Activated CD8-positive, alpha-beta memory T cell treated with anti-CD3 and anti-CD28 coated beads, Interleukin-2, amount 50 U/mL, for 24 hours (primary cell): ENCODE data around the gene NRBP1.

ENCODE experiments used
- DNase-seq: peaks from one replicate; pipeline ENCODE4 v3.0.0-alpha.2; 2020; ENCODE audit errors: extremely low read depth

NRBP1 gene

DNA sequence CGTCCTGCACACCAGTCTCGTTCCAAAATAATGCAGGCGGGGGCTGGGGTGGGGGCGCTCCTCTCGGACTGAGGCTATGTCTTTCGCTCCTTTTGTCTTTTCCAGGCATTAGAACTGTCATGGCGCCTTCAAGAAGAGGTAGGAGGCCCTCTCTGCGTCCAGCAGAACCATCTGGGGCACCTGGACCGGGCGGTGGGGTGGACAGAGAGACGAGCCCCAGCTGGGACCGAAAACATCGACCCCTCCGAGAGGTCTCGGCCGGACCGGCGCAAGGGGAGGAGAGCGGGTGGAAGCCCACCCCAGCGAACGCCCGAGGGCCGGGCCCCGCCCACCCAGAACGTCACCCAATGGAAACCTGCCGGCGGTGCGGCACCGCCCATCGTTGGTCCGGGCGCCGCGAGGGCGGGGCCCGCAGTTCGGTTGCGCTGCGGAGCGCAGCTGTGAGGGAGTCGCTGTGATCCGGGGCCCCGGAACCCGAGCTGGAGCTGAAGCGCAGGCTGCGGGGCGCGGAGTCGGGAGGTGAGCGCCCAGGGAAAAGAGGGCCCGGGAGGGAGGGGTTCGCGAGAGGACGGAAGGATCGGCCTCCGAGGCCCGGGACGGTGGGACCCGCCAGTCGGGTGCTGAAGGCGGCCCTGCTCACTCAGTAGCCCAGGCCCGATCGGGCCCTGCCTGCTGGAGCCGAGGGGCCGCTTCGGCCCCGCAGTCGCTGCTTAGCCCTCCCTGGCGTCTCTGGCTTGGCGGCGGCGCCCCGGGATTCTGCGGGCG lies at the start of gene NRBP1:
NRBP1 (plus strand) TSS at position 419 of the 765 bp plus-strand sequence. CDS start 4,643 bp downstream, outside the sequence.
- peak; percentile 78 for DNase-seq

DNA sequence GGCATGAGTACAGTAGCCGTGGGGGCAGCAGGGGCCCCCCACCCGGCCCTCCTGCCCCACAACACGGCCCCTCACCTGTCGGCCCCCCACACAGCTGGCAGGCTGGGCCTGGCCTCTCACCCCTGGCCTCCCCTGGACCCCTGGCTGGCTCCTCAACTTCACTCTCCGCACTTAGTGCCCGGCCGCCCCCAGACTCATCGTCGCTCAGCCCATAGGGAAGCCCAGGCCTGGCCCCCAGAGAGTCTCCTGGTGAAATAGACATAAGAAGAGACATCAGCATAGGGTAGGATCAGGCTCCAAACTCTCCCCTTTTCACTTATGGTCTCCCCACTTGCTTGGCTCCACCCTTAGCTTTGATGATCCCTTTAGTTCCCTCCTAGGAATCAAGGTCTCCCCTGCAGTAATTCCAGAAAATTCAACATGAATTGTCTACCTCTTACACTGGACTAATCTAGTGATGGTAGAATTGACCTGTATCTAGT lies 49.6 kb upstream of the NRBP1 start:
- DNase-seq: no peak

DNA sequence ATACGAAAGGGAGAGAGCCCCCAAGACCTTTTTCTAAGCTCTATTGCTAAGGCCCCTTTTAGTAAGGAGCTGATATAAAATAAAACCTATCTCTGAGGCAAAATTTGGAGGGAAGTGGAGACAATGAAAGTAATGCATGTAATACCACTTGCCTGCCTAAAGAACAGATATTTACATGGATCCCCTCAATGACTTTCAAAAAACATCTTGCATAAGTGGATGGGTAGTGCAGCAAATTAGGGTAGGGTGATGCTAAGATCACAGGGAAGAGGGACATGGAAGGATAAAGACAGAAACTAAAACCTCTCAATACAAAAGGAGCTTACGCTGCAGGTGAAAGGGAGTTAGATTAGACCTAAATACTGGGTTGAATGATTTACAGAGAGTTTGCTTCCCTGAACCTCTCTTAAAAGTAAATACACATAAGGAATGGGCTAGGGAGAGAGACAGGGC lies 49.0 kb upstream of the NRBP1 start:
- no peak for DNase-seq

DNA sequence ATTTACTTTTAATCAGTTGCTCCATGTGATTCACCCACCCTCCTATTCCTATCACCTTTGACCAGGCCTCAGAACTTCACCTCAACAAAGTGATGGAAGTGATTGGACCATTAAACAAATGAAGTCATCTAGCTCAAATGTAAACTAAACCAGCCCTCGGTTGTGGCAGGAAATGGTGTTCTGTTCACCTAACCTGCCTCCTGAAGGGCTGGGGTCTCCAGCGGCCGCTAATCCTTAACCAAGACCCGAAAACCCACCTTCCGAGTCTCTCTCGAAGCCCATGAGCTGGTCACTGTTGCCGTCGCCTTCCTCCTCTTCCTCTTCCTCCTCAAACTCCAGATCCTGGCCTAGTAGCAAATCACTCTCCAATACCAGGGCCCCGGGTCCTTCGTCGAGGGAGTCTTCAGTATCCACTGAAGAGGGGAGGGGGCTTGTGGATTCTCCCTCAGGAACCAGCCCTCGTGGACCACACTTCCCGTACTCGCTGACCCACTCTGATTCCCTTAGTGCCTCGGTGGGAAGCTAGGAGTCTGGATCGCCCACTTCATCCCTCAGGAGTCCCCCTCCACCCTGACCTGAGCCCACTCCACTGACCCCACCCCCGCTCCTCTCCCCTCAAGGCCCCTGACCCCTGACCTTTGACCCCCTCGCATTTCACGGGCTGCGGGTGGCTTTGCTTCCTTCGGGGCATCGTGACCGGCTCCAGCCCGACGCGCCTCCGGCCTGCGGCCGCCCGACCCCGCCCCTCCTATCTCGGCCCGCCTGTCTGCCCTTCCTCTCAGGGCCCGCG lies 48.4 kb upstream of the NRBP1 start:
- no peak for DNase-seq

DNA sequence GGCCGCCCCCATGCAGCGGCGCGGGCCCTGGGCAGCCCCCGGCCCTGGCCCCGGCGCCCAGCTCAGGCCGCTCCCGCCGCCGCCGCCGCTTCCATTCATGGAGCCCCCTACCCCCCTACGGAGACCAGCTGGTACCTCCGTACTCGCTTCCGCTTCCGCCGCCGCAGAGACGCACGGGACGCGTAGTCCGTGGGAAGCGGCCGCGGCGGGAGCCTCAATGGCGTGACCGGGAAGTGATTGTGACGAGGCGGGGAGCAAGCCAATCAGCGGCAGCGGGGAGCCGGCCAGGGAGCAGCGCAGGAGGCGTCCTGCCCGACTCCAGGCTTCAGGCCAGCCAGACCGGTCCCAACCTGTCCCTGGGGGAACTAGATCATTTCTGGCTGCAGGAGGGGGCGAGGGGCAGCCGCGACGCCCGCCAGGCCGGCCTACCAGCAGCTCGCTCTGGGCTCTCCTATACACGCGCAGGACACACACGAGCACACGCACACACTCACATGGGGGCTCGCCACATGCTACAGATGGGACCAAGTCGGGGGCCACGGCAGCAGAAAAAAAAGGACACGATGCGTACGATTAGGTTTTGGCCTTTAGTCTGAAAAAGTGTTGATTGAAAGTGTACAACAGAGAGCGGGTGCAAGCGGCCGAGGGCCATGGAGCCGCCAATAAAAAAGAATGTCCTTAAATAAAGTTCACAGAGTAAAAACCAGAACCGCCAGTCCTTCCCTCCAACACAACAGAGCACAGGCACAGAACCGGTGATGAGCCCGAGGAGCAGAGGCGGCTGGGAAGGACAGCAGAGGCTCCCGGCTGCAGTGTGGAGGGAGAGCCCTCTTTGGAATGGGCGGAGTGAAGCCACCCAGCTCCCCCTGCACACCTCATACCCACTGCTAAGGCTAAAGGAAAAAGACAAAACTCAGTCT lies 47.5 kb upstream of the NRBP1 start, which contains the start of gene ZNF513:
ZNF513 (minus strand) TSS at position 109 of the 920 bp plus-strand sequence. CDS start 208 bp downstream, outside the sequence.
- DNase-seq: peak; percentile 75

DNA sequence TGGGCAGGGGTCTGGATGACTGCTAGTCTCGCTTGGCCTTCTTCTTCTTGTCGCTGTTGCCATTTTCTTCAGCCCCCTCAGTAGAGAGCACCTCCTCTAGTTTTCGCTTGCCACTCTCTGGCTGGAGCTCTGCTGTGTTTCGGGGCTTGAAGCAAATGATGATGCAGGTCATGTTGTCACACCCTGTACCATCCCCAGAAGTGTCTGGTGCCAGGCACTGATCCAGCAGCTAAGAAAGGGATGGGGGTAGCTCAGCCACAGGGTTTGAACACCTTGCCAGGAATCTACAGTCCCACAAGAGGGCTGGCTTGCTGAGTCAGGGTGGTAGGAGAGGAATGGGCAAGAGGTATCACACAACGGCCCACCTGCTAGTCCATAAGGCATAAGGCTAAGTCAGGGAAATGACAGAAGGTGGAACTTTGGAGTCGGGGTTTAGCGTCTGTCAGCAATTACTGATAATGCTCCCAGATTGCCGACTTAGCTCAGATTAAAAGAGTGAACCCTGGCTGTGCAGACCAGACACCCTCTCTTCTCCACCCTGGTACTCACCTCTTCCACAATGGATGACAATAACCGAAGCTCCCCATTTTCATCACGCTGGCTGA lies 46.8 kb upstream of the NRBP1 start:
- no peak for DNase-seq

DNA sequence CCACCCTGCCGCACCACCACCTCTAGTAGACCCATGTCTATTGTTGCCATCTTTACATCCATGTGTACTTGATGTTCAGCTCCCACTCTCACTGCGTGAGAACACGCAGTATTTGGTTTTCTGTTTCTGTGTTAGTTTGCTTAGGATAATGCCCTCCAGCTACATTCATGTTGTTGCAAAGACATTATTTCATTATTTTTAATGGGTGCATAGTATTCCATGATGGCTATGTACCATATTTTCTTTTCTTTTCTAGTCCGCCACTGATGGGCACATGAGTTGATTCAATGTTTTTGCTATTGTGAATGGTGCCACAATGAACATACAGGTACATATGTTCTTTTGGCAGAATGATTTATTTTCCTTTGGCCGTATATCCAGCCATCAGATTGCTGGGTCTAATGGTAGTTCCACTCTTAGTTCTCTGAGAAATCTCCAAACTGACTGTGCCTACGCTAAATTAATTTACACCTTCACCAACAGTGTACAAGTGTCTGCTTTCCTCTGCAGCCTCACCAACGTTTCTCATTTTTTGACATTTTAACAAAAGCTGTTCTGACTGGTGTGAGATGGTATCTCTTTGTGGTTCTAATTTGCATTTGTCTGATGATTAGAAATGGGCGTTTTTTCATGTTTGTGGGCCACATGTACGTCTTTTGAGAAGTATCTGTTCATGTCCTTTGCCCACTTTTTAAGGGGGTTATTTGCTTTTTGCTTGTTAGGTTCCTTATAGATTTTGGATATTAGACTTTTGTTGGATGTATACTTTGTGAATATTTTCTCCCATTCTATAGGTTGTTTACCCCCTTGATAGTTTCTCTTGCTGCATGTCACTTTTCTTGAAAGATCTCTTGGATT lies 37.4 kb upstream of the NRBP1 start:
- DNase-seq: no peak

DNA sequence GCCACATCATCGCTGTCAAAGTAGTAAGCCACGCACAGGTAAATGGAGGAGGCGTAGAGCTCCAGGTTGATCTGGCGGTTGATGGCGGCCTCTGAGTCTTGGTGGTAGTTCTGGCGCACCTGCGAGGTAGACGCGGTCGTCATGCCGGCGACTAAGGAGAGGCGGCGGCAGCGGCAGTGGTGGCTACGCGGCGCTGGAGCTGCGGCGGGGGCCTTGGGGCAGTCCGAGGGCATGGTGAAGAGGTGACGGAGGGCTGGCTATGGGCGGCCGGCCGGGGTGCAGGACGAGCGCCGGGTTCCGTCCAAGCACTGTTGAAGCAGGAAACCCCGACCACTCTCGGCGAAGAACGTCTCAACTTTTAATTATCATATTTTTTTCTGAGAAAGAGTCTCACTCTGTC lies 35.2 kb upstream of the NRBP1 start:
- no peak for DNase-seq

DNA sequence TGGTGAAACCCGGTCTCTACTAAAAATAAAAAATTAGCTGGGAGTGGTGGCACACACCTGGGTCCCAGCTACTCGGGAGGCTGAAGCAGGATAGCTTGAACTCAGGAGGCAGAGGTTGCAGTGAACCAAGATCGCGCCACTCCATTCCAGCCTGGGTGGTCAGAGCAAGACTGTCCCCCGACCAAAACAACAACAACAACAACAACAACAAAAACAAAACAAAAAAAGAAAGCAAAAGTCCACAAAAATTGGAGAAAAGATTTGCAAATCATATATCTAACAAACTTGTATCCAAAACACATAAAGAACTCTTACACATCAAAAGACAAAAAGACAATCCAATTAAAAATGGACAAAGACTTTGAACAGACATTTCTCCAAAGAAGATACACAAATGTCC lies 29.5 kb upstream of the NRBP1 start:
- DNase-seq: no peak

DNA sequence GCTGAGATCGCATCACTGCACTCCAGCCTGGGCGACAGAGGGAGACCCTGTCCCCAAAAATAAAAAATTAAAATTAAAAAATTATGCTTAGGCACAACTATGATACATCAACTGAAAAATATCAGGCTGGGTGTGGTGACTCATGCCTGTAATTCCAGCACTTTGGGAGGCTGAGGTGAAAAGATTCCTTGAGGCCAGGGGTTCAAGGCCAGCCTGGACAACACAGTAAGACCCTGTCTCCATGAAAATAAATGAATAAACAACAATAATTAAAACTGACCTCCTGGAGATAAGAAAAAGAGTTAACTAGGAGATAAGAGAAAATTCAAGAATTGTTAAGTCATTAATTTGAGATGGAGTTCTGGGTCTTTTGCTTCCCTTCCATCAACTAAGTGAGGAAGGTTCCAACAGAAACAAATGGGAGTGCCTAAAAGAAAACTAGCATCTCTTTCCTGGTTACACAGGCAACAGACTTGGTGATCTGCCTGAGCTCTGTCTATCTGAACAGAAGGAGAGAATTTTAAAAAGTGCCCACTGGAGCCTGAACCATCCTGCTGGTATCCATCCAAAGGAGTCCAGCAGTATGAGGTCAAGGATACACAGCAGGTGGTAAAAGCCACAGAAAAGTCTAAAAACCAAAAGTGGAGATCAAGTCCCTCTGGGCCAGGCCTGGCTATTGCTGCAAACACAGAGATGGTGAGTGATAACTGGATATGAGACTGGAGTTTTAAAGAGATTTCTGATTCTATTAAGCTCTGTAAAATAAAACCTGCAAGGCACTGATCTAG lies 27.9 kb upstream of the NRBP1 start:
- no peak for DNase-seq

DNA sequence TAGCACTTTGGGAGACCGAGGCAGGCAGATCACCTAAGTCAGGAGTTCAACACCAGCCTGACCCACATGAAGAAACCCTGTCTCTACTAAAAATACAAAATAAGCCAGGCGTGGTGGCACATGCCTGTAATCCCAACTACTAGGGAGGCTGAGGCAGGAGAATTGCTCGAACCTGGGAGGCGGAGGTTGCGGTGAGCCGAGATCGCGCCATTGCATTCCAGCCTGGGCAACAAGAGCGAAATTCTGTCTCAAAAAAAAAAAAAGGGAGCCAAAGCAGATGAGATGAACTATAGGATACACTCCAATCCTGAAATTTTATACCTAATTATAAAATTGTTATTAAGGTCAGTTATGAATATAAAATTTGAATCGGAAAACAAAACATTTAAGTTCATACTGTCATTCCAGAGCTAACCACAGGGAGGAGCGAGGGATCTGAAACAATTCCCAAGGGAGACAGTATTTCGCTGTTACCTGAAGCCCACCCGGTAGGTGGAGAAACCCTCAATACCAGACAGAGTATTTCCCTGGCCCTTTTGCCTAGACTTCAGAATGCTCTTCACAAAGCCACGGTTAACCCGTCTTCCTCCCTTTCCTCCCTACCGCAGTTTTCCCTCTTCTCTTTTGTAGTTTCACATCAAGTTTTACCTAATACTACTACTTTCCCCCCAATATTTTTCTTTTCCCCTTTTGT lies 20.5 kb upstream of the NRBP1 start:
- DNase-seq: no peak

DNA sequence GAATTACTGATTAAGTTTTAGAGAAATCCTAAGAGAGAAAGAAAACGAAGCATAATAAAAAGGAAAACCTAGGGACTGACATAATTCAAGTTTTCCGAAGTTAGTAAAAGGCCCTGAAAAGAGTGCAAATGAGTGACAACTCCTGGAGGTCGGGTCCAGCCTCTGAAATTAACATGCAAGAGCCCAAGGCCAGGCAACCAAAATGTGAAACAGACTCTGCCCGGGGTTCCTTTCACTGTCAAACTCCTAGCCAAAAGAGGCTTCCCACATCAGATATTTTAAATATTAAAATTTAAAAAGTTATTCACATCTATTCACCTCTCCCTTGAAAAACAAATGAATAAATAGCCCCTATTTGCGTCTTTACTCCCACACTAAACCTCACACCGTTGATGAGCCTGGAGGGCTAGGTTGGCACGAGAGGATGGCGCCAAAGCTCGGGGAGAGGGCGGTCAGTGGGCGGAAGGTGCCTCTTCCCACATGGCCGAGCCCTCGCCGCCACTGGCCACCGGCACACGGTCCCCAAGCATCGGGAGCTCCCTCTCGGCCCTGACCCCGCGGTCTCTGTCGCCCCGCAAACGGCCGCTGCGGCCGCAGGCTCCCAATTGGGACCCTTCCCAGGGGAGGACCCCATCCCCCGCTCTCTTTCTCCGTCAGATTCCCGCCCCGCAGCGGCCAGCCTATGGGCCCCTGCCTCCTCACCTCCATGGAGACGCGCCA lies 19.7 kb upstream of the NRBP1 start:
- no peak for DNase-seq

DNA sequence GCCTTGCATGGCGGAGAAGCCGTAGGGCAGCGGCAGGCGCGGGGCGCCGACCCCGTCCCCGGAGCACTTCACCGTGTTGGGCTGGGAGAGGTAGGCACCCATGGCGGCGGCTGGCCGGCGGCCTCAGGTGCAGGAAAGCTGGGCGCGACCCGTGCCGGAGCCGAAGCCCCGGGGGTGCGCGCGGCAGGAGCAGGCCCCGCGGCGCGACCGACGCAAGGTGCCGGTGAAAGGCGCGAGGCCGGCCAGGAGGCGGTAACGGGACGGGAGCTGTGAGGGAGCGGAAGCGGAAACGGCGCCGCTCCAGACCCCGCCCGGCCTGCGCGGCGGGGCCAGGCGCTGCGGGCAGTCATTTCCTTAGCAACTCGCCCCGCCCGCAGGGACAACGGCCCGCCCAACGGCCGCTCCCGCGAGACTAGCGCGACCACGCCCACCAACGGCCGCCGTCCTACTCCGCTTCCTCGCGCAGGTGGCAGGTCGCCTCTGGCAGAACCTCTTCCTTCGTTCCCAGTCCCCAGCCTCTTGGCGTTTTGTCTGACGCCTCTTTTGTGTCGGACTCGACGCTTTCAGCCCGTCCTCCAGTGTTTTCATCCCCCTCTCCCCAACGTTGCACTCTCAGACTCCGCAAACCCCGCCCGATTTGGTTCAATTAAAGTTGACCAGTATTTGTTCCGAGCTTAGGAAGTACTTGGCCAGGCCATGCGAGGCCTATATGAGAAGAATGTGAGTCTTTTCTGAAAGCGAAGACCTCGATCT lies 18.9 kb upstream of the NRBP1 start, which contains the start of gene PPM1G:
PPM1G (minus strand) TSS at position 271 of the 753 bp plus-strand sequence; CDS start at position 102, 169 bp downstream.
- DNase-seq: peak; percentile 87

DNA sequence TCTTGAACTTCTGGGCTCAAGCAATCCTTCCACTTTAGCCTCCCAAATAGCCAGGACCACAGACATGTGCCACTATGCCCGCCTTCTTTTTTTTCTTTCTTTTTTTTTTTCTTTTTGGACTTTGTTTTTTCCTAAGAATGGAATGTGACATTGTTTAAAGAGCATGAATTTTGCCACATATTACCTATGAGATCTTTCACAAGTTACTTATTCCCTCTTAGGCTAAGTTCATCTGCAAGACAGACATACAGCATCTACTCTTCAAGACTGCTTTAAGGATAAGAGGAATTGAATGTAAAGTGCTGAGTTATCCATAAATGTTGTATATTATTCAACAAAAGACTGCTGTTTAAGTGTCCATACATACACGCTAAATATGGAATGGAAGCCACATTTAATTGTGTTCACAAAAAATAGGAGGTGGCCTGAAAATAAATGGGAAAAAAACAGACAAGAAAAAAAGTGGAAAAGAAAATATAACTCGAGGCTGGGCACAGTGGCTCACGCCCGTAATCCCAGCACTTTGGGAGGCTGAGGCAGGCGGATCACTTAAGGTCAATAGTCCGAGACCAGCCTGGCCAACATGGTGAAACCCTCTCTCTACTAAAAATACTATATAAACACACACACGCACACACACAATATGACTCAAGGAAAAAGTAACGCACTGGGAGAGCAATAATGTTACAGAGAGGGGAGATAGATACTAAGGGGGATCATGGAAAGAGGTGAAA lies 15.8 kb upstream of the NRBP1 start:
- no peak for DNase-seq

DNA sequence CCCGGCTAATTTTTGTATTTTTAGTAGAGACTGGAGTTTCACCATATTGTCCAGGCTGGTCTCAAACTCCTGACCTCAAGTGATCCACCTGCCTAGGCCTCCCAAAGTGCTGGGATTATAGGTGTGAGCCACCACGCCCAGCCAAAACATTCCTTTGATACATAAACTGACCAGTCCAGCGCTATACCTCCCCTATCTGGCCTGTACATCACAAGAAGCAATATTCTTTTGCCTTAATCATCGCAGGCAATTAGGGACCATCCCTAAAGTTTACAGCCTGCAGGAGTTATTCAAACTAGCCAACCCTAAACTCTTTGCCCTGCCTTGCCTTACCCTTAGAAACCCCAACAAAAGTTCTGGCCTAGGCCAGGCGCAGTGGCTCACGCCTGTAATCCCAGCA lies 12.3 kb upstream of the NRBP1 start:
- no peak for DNase-seq

DNA sequence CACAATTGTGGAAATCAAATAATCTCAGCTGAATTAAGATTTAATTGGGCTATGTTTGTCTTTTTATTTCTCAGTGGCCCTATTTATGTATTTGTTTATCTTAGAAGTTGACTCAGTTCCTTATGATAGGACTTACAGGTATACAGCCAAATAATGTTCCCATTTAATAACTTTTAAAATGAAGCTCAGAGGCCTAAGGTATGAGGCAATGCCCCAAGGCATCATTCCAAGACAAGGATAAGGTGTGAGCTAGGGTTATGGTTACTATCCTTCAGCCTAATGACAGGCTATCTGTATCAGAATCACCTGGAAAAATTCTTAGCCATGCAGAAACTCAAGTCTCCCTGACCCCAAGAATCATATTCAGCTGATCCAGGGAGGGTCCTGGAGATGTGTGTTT lies 7.4 kb upstream of the NRBP1 start:
- DNase-seq: no peak
